ENCODE results near the gene ZP1. TPM values are rescaled to one million over a fixed set of nuclear protein-coding genes. Genes with fewer than 3 reads are reported as not detected.
A peak's percentile ranks its signal among the peaks of the same experiment; 100 is the strongest.

ZP1 gene
- total and polyA plus RNA-seq, 4 donors = 0.04 TPM; not detected in 3

GRCh38 chr11:60924110-60924905 is 57.0 kb downstream of the ZP1 start, which contains the start of gene TMEM132A:
TSS of gene TMEM132A (plus strand) at chr11:60924460. CDS start at chr11:60924634, 174 bp downstream.
- peak; percentile 77 to 83 (median 82) for DNase-seq
- no peak within 1 kb of the TSS for H3K9ac ChIP-seq (ENCODE audit: insufficient read depth in 1 of 2, low read length in 2 of 2)

More at GRCh38 chr11:60924110-60924905, 57.0 kb downstream of the ZP1 start, which contains the start of gene TMEM132A:
- peaks cover 9 to 30% (median 16%) of the 10 kb centered on the region in 4 donors for H3K36me3 ChIP-seq (ENCODE audit: control insufficient read depth in 4 of 4, insufficient read depth in 4 of 4, low read length in 4 of 4)
- peaks cover 0 to 16% (median 0%) of the 10 kb centered on the region in 5 donors for H3K4me1 ChIP-seq (ENCODE audit: control insufficient read depth in 5 of 5, insufficient read depth in 5 of 5, low read length in 5 of 5)
- WGBS, 2 donors = 1% methylated on average over 43 to 69 of the region's 69 CpGs
- no peak for TF ChIP-seq CTCF (IDR thresholded peaks at IDR 0.05; ENCODE audit: control extremely low read depth, extremely low read depth)
- no peaks in the 10 kb centered on the region for H3K27me3 ChIP-seq (ENCODE audit: control insufficient read depth in 3 of 3, insufficient read depth in 3 of 3, low read length in 2 of 3)
- H3K27ac ChIP-seq (ENCODE audit: low read depth in 1 of 2, low read length in 1 of 2) = no peak within 1 kb of the TSS
- H3K9me3 ChIP-seq (ENCODE audit: control insufficient read depth in 4 of 4, insufficient read depth in 3 of 4, low read length in 3 of 4) = peaks cover 0 to 3% (median 0%) of the 10 kb centered on the region in 4 donors
- H3K4me3 ChIP-seq = peak within 1 kb of the TSS; percentile 51
- ATAC-seq (ENCODE audit: insufficient read depth, low FRiP score) = peak; percentile 90

Other genes with a start within 250 kb of the ZP1 start
- 10 to 100 TPM; 34.1 to 45.9 TPM for gene MS4A8, start 167.9 kb upstream of the ZP1 start, total RNA-seq
- gene MS4A8, start 167.9 kb upstream of the ZP1 start, polyA plus RNA-seq = 10 to 100 TPM; 11.4 to 26.5 TPM
- not detected for gene MS4A18, start 142.8 kb upstream of the ZP1 start, total RNA-seq
- gene MS4A18, start 142.8 kb upstream of the ZP1 start, polyA plus RNA-seq = under 1 TPM in 1 of 2 donors, not detected in 1; 0.03 TPM
- 10 to 100 TPM in 1 of 2 donors, not detected in 1; 26.8 TPM for gene MS4A15, start 110.7 kb upstream of the ZP1 start, total RNA-seq
- 10 to 100 TPM in 1 of 2 donors, 1 to 10 TPM in 1; 9.8 to 38.9 TPM for gene MS4A15, start 110.7 kb upstream of the ZP1 start, polyA plus RNA-seq
- not detected for gene MS4A10, start 82.2 kb upstream of the ZP1 start, total RNA-seq
- gene MS4A10, start 82.2 kb upstream of the ZP1 start, polyA plus RNA-seq = not detected
- 10 to 100 TPM in 1 of 2 donors, 1 to 10 TPM in 1; 8.7 to 19.8 TPM for gene CCDC86, start 25.4 kb upstream of the ZP1 start, total RNA-seq
- gene CCDC86, start 25.4 kb upstream of the ZP1 start, polyA plus RNA-seq = 10 to 100 TPM; 10.1 to 25.0 TPM
- under 1 TPM; 0.18 to 0.23 TPM for gene PTGDR2, start 11.6 kb upstream of the ZP1 start, total RNA-seq
- under 1 TPM; 0.13 to 0.16 TPM for gene PTGDR2, start 11.6 kb upstream of the ZP1 start, polyA plus RNA-seq
- gene PRPF19, start 39.0 kb downstream of the ZP1 start, total RNA-seq = 10 to 100 TPM; 49.0 to 70.6 TPM
- gene PRPF19, start 39.0 kb downstream of the ZP1 start, polyA plus RNA-seq = 10 to 100 TPM; 59.8 to 79.0 TPM
- gene TMEM109, start 46.6 kb downstream of the ZP1 start, total RNA-seq = 100 to 1,000 TPM in 1 of 2 donors, 10 to 100 TPM in 1; 94.3 to 128 TPM
- gene TMEM109, start 46.6 kb downstream of the ZP1 start, polyA plus RNA-seq = 100 to 1,000 TPM in 1 of 2 donors, 10 to 100 TPM in 1; 69.2 to 104 TPM
- gene TMEM132A, start 56.9 kb downstream of the ZP1 start, total RNA-seq = 10 to 100 TPM; 18.6 to 20.5 TPM
- gene TMEM132A, start 56.9 kb downstream of the ZP1 start, polyA plus RNA-seq = 10 to 100 TPM in 1 of 2 donors, 1 to 10 TPM in 1; 6.7 to 16.5 TPM
- 100 to 1,000 TPM in 1 of 2 donors, 10 to 100 TPM in 1; 29.9 to 106 TPM for gene SLC15A3, start 84.6 kb downstream of the ZP1 start, total RNA-seq
- gene SLC15A3, start 84.6 kb downstream of the ZP1 start, polyA plus RNA-seq = 100 to 1,000 TPM in 1 of 2 donors, 10 to 100 TPM in 1; 91.6 to 166 TPM
- gene CD6, start 104.1 kb downstream of the ZP1 start, total RNA-seq = 1 to 10 TPM; 1.2 to 3.1 TPM
- gene CD6, start 104.1 kb downstream of the ZP1 start, polyA plus RNA-seq = 1 to 10 TPM; 1.6 to 1.9 TPM
- gene CD5, start 234.9 kb downstream of the ZP1 start, total RNA-seq = 1 to 10 TPM in 1 of 2 donors, under 1 TPM in 1; 0.98 to 1.3 TPM
- gene CD5, start 234.9 kb downstream of the ZP1 start, polyA plus RNA-seq = 1 to 10 TPM in 1 of 2 donors, under 1 TPM in 1; 0.45 to 1.3 TPM

Data from lung (tissue), 12 donors.